ENCODE measurements around the gene MAPKBP1.

The MAPKBP1 gene

GRCh38 chr15:41839781-41840491, 65.7 kb downstream of the MAPKBP1 start:
- no peak for TF ChIP-seq CTCF (IDR thresholded peaks at IDR 0.05)
- Histone ChIP-seq H3K4me2 (ENCODE audit: low read length) (no peak overlapping the region), H3K27ac (no peak overlapping the region), H3K36me3 (ENCODE audit: control insufficient read depth, insufficient read depth, low read length) (no peaks in the 10 kb centered on the region), H3K9me3 (ENCODE audit: control insufficient read depth, low read length) (no peaks in the 10 kb centered on the region), H3K9ac (no peak overlapping the region), H3K4me1 (no peaks in the 10 kb centered on the region), H3K4me3 (ENCODE audit: low read depth, low read length) (no peak overlapping the region), H3K79me2 (no peaks in the 10 kb centered on the region), H3K27me3 (ENCODE audit: control insufficient read depth, insufficient read depth, low read length) (no peaks in the 10 kb centered on the region), H2AFZ (no peak overlapping the region)

- Histone ChIP-seq H3K27ac (no peak overlapping the region), H3K79me2 (no peaks in the 10 kb centered on the region), H3K36me3 (ENCODE audit: control insufficient read depth, insufficient read depth, low read length) (no peaks in the 10 kb centered on the region), H3K4me1 (no peaks in the 10 kb centered on the region), H3K9ac (no peak overlapping the region), H3K9me3 (ENCODE audit: control insufficient read depth, low read length) (no peaks in the 10 kb centered on the region), H3K27me3 (ENCODE audit: control insufficient read depth, insufficient read depth, low read length) (no peaks in the 10 kb centered on the region), H3K4me3 (ENCODE audit: low read depth, low read length) (no peak overlapping the region), H3K4me2 (ENCODE audit: low read length) (no peak overlapping the region), H2AFZ (no peak overlapping the region)
- no peak for TF ChIP-seq CTCF (IDR thresholded peaks at IDR 0.05)
Observed at GRCh38 chr15:41840673-41841072, 66.4 kb downstream of the MAPKBP1 start.

GRCh38 chr15:41841131-41841530, 66.8 kb downstream of the MAPKBP1 start:
- Histone ChIP-seq H3K9ac (no peak overlapping the region), H3K4me3 (ENCODE audit: low read depth, low read length) (no peak overlapping the region), H3K4me1 (no peaks in the 10 kb centered on the region), H3K9me3 (ENCODE audit: control insufficient read depth, low read length) (no peaks in the 10 kb centered on the region), H3K27me3 (ENCODE audit: control insufficient read depth, insufficient read depth, low read length) (no peaks in the 10 kb centered on the region), H3K79me2 (no peaks in the 10 kb centered on the region), H3K36me3 (ENCODE audit: control insufficient read depth, insufficient read depth, low read length) (no peaks in the 10 kb centered on the region), H2AFZ (no peak overlapping the region), H3K27ac (no peak overlapping the region), H3K4me2 (ENCODE audit: low read length) (no peak overlapping the region)
- TF ChIP-seq CTCF (IDR thresholded peaks at IDR 0.05) = no peak

- H3K27me3 ChIP-seq (ENCODE audit: control insufficient read depth, insufficient read depth, low read length) = no peaks in the 10 kb centered on the region
- no peaks in the 10 kb centered on the region for H3K4me1 ChIP-seq
- H3K9me3 ChIP-seq (ENCODE audit: control insufficient read depth, low read length) = no peaks in the 10 kb centered on the region
- no peak overlapping the region for H2AFZ ChIP-seq
- no peak overlapping the region for H3K4me3 ChIP-seq (ENCODE audit: low read depth, low read length)
- H3K36me3 ChIP-seq (ENCODE audit: control insufficient read depth, insufficient read depth, low read length) = no peaks in the 10 kb centered on the region
- no peak overlapping the region for H3K27ac ChIP-seq
- no peak overlapping the region for H3K4me2 ChIP-seq (ENCODE audit: low read length)
- TF ChIP-seq CTCF (IDR thresholded peaks at IDR 0.05) = no peak
- H3K9ac ChIP-seq = no peak overlapping the region
- H3K79me2 ChIP-seq = no peaks in the 10 kb centered on the region
Observed at GRCh38 chr15:41842229-41842628, 67.9 kb downstream of the MAPKBP1 start.

GRCh38 chr15:41843571-41843970, 69.3 kb downstream of the MAPKBP1 start:
- no peaks in the 10 kb centered on the region for H3K4me1 ChIP-seq
- H3K4me2 ChIP-seq (ENCODE audit: low read length) = no peak overlapping the region
- TF ChIP-seq CTCF (IDR thresholded peaks at IDR 0.05) = no peak
- H3K27me3 ChIP-seq (ENCODE audit: control insufficient read depth, insufficient read depth, low read length) = no peaks in the 10 kb centered on the region
- H3K4me3 ChIP-seq (ENCODE audit: low read depth, low read length) = no peak overlapping the region
- H3K9ac ChIP-seq = no peak overlapping the region
- H3K9me3 ChIP-seq (ENCODE audit: control insufficient read depth, low read length) = no peaks in the 10 kb centered on the region
- no peaks in the 10 kb centered on the region for H3K79me2 ChIP-seq
- no peaks in the 10 kb centered on the region for H3K36me3 ChIP-seq (ENCODE audit: control insufficient read depth, insufficient read depth, low read length)
- H2AFZ ChIP-seq = no peak overlapping the region
- H3K27ac ChIP-seq = no peak overlapping the region

Measured in parathyroid adenoma (tissue), 2 donors.